Measurements from ENCODE around the gene WDHD1. TPM values are rescaled to one million over a fixed set of nuclear protein-coding genes. Genes with fewer than 3 reads are reported as not detected.

The WDHD1 gene
- total and polyA plus RNA-seq, 2 of the 8 experiments (the other 6 are each of a cell fraction or from before 2014, with no cell fraction given), result 17.8 to 87.9 TPM

DNA sequence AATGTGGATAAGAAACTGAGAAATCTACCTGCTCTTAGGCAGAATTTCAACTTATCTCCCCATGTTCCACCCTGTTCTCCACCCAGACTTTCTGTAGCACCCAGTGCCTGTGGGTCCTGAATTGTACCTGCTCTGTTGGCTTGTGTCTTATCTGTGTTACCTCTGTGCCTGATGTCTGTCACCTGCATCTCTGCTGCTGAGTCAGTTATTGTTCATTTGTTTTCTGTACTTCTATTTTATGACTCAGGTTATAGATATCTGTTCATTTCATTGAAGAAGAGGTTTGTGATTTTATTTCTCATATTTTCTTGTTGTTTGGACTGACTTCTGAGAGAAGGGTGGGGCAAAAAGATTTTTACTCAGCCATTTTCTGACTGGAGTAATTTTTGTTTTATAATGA is 11.8 kb upstream of the WDHD1 start:
- Histone ChIP-seq H4K5ac (ENCODE audit: insufficient read length, low read depth, low read length) (no peak overlapping the region), H3K4me1 (replicated peaks in 1 of 4; ENCODE audit: control insufficient read depth in 3 of 4, insufficient read depth in 4 of 4, low read length in 3 of 4) (no peaks in the 10 kb centered on the region), H2BK5ac (ENCODE audit: low read depth, low read length) (no peak overlapping the region), H2BK20ac (ENCODE audit: low read length) (no peak overlapping the region), H2BK120ac (replicated peaks; ENCODE audit: low read depth, low read length) (no peak overlapping the region), H3K4me2 (ENCODE audit: insufficient read depth in 1 of 2, low read depth in 2 of 2, low read length in 2 of 2) (no peak overlapping the region), H3K79me1 (ENCODE audit: low read depth, low read length) (no peaks in the 10 kb centered on the region), H3K56ac (replicated peaks; ENCODE audit: insufficient read length, low read depth, low read length) (no peak overlapping the region), H4K20me1 (replicated peaks in 1 of 2; ENCODE audit: control insufficient read depth in 1 of 2, insufficient read depth in 2 of 2, low read length in 2 of 2) (peaks cover 8 to 15% of the 10 kb centered on the region in 2 experiments), H3K4ac (replicated peaks; ENCODE audit: insufficient read length, low read depth, low read length) (no peak overlapping the region), H3K23ac (ENCODE audit: insufficient read length) (no peak overlapping the region), H3K79me2 (ENCODE audit: control insufficient read depth in 1 of 2, insufficient read depth in 2 of 2, low read length in 2 of 2) (peaks cover 0 to 10% of the 10 kb centered on the region in 2 experiments; a peak in 2 of 4 replicates), H2AK5ac (ENCODE audit: low read depth, low read length) (no peak overlapping the region), H3K27ac (ENCODE audit: low read depth, low read length) (no peak overlapping the region), H2BK12ac (ENCODE audit: low read depth, low read length) (no peak overlapping the region), H3K9me3 (ENCODE audit: insufficient read depth in 2 of 2, low read depth in 1 of 2, low read length in 1 of 2) (no peaks in the 10 kb centered on the region), H3K9ac (replicated peaks in 1 of 4; ENCODE audit: extremely low read depth in 1 of 4, low read depth in 3 of 4, low read length in 3 of 4) (no peak overlapping the region), H2BK15ac (ENCODE audit: low read length) (no peak overlapping the region), H4K8ac (ENCODE audit: extremely low read depth, insufficient read depth, low read length) (no peak overlapping the region), H3K23me2 (ENCODE audit: low read depth, low read length) (no peaks in the 10 kb centered on the region), H4K91ac (replicated peaks; ENCODE audit: insufficient read length, low read length) (no peak overlapping the region), H3K4me3 (ENCODE audit: extremely low read depth in 1 of 4, insufficient read depth in 2 of 4, low read depth in 3 of 4, low read length in 4 of 4) (no peak overlapping the region), H2AFZ (ENCODE audit: low read length) (no peak overlapping the region), H3K27me3 (replicated peaks in 1 of 4; ENCODE audit: control insufficient read depth in 3 of 4, extremely low read depth in 1 of 4, insufficient read depth in 3 of 4, low read length in 3 of 4) (peaks cover 0 to 2% (median 1%) of the 10 kb centered on the region in 4 experiments; a peak in 3 of 7 replicates), H3K14ac (ENCODE audit: insufficient read length) (no peak overlapping the region), H3K36me3 (ENCODE audit: control insufficient read depth in 2 of 4, insufficient read depth in 4 of 4, low read length in 3 of 4) (peaks cover 0 to 28% (median 10%) of the 10 kb centered on the region in 4 experiments; a peak in 6 of 8 replicates), H3K18ac (ENCODE audit: extremely low read depth, low read length) (no peak overlapping the region)
- FAIRE-seq, result no peak
- no peak for TF ChIP-seq PHF8 (conservative IDR thresholded peaks at IDR 0.05; ENCODE audit: low read depth, low read length)
- TF ChIP-seq CBX8 (IDR thresholded peaks at IDR 0.05; ENCODE audit: borderline replicate concordance, low read depth, low read length), result no peak
- TF ChIP-seq, protein P1, sequence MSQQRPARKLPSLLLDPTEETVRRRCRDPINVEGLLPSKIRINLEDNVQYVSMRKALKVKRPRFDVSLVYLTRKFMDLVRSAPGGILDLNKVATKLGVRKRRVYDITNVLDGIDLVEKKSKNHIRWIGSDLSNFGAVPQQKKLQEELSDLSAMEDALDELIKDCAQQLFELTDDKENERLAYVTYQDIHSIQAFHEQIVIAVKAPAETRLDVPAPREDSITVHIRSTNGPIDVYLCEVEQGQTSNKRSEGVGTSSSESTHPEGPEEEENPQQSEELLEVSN (IDR thresholded peaks at IDR 0.05), result no peak
- no peak for TF ChIP-seq TBP (IDR thresholded peaks at IDR 0.05; ENCODE audit: low read depth, low read length)
- TF ChIP-seq FOSL1 (IDR thresholded peaks at IDR 0.05; ENCODE audit: insufficient read depth, low read depth, low read length), result no peak
- TF ChIP-seq YY1 (IDR thresholded peaks at IDR 0.05; ENCODE audit: low read depth, low read length), result no peak
- TF ChIP-seq MAFK (IDR thresholded peaks at IDR 0.05; ENCODE audit: low read depth, low read length), result no peak
- TF ChIP-seq SRF (IDR thresholded peaks at IDR 0.05; ENCODE audit: low read depth, low read length), result no peak
- no peak for TF ChIP-seq KDM1A (IDR thresholded peaks at IDR 0.05; ENCODE audit: borderline replicate concordance, low read length)
- TF ChIP-seq HDAC6 (IDR thresholded peaks at IDR 0.05; ENCODE audit: low read depth, low read length), result no peak
- TF ChIP-seq GABPA (IDR thresholded peaks at IDR 0.05; ENCODE audit: borderline replicate concordance, insufficient read depth, low read length), result no peak
- TF ChIP-seq CEBPB (IDR thresholded peaks at IDR 0.05; ENCODE audit: low read depth, low read length), result no peak
- TF ChIP-seq CHD2 (IDR thresholded peaks at IDR 0.05; ENCODE audit: low read length), result no peak
- ChIA-PET POLR2A (ENCODE audit: partially characterized antibody) (interaction anchor here (1.1 to 5.0 kb wide), 4 partner anchors 9 to 23 kb away, joined by 3 to 23 read pairs (median 8); partner anchors contain the start of genes MAPK1IP1L, SOCS4 and WDHD1), CTCF (ENCODE audit: partially characterized antibody) (interaction anchor here (1.4 to 1.7 kb wide), 2 partner anchors 12 to 13 kb away, joined by 4 to 8 read pairs; partner anchors contain the start of gene MAPK1IP1L)
- no peak for DNase-seq (ENCODE audit: low read depth in 1 of 2, low spot score in 2 of 2)

Measured in H1 (cell line).